Measurements from ENCODE around the gene ANTXRL. TPM values are rescaled to one million over a fixed set of nuclear protein-coding genes. Genes with fewer than 3 reads are reported as not detected.

ANTXRL gene
- total and polyA plus RNA-seq, 2 of the 8 experiments (the other 6 are each of a cell fraction or from before 2014, with no cell fraction given): not detected

DNA sequence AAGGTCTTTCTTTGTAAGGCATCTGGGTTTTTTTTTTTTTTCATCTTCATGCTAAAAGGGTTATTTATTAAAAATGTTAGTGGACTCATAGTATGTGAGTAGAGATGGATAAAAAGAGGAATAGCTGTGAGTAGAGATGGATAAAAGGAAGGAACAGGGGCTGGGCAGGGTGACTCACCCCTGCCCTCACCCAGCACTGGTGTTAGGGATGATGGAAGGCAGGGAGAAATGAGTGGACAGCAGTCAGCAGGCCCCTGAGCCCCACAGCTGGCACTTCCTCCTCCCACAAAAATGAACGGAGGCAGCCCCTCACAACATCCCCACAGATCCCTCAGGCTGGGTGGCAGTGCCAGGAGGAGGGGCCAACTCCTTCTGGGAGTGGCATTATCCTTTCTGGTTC is 39.3 kb downstream of the ANTXRL start:
- Histone ChIP-seq H3K4me3 (ENCODE audit: extremely low read depth in 1 of 4, insufficient read depth in 2 of 4, low read depth in 3 of 4, low read length in 4 of 4) (no peak overlapping the region), H3K27me3 (replicated peaks in 1 of 4; ENCODE audit: control insufficient read depth in 3 of 4, extremely low read depth in 1 of 4, insufficient read depth in 3 of 4, low read length in 3 of 4) (no peaks in the 10 kb centered on the region), H2AFZ (ENCODE audit: low read length) (no peak overlapping the region), H2AK5ac (ENCODE audit: low read depth, low read length) (no peak overlapping the region), H3K56ac (replicated peaks; ENCODE audit: insufficient read length, low read depth, low read length) (no peak overlapping the region), H3K4ac (replicated peaks; ENCODE audit: insufficient read length, low read depth, low read length) (no peak overlapping the region), H3K79me2 (ENCODE audit: control insufficient read depth in 1 of 2, insufficient read depth in 2 of 2, low read length in 2 of 2) (no peaks in the 10 kb centered on the region), H4K91ac (replicated peaks; ENCODE audit: insufficient read length, low read length) (no peak overlapping the region), H3K36me3 (ENCODE audit: control insufficient read depth in 2 of 4, insufficient read depth in 4 of 4, low read length in 3 of 4) (no peaks in the 10 kb centered on the region), H3K4me1 (replicated peaks in 1 of 4; ENCODE audit: control insufficient read depth in 3 of 4, insufficient read depth in 4 of 4, low read length in 3 of 4) (peaks cover 0 to 9% (median 7%) of the 10 kb centered on the region in 4 experiments; a peak in 5 of 7 replicates), H2BK20ac (ENCODE audit: low read length) (no peak overlapping the region), H2BK5ac (ENCODE audit: low read depth, low read length) (no peak overlapping the region), H3K14ac (ENCODE audit: insufficient read length) (no peak overlapping the region), H4K5ac (ENCODE audit: insufficient read length, low read depth, low read length) (no peak overlapping the region), H2BK12ac (ENCODE audit: low read depth, low read length) (no peak overlapping the region), H3K23ac (ENCODE audit: insufficient read length) (no peak overlapping the region), H4K8ac (ENCODE audit: extremely low read depth, insufficient read depth, low read length) (no peak overlapping the region), H3K4me2 (ENCODE audit: insufficient read depth in 1 of 2, low read depth in 2 of 2, low read length in 2 of 2) (no peak overlapping the region), H3K27ac (ENCODE audit: low read depth, low read length) (no peak overlapping the region), H3K9me3 (ENCODE audit: insufficient read depth in 2 of 2, low read depth in 1 of 2, low read length in 1 of 2) (no peaks in the 10 kb centered on the region), H2BK15ac (ENCODE audit: low read length) (no peak overlapping the region), H3K9ac (replicated peaks in 1 of 4; ENCODE audit: extremely low read depth in 1 of 4, low read depth in 3 of 4, low read length in 3 of 4) (no peak overlapping the region), H4K20me1 (replicated peaks in 1 of 2; ENCODE audit: control insufficient read depth in 1 of 2, insufficient read depth in 2 of 2, low read length in 2 of 2) (no peaks in the 10 kb centered on the region), H2BK120ac (replicated peaks; ENCODE audit: low read depth, low read length) (no peak overlapping the region), H3K23me2 (ENCODE audit: low read depth, low read length) (no peaks in the 10 kb centered on the region), H3K18ac (ENCODE audit: extremely low read depth, low read length) (no peak overlapping the region), H3K79me1 (ENCODE audit: low read depth, low read length) (no peaks in the 10 kb centered on the region)
- DNase-seq (ENCODE audit: low read depth in 1 of 2, low spot score in 2 of 2): no peak
- FAIRE-seq: no peak
- CTCF ChIA-PET (ENCODE audit: partially characterized antibody): interaction anchor here (0.8 to 3.4 kb wide), 9 partner anchors 9 to 219 kb away, joined by 3 to 11 read pairs (median 3); no protein-coding TSS in a partner anchor
- WGBS, 2 experiments (ENCODE audit: extremely low coverage in 1 of 2, insufficient coverage in 1 of 2, insufficient read length in 1 of 2, insufficient replicate concordance in 2 of 2, low coverage in 1 of 2, low lambda C conversion rate in 2 of 2, missing lambda C conversion rate in 1 of 2): 85% methylated on average over 1 of the region's 1 CpG; no CpG with 5 or more reads in 1 of the 2 experiments
- TF ChIP-seq E2F6 (IDR thresholded peaks at IDR 0.05): no peak
- no peak for TF ChIP-seq MAFK (IDR thresholded peaks at IDR 0.05; ENCODE audit: low read depth, low read length)
- no peak for TF ChIP-seq KDM5A (IDR thresholded peaks at IDR 0.05; ENCODE audit: low read length)
- no peak for TF ChIP-seq CHD1 (IDR thresholded peaks at IDR 0.05; ENCODE audit: low read depth, low read length)
- no peak for TF ChIP-seq RNF2 (IDR thresholded peaks at IDR 0.05; ENCODE audit: borderline replicate concordance, low read depth, low read length, missing control alignments, poor library complexity, severe bottlenecking)
- no peak for TF ChIP-seq ATF2 (IDR thresholded peaks at IDR 0.05; ENCODE audit: low read length)
- no peak for TF ChIP-seq ASH2L (IDR thresholded peaks at IDR 0.05; ENCODE audit: low read length)
- POLR2A ChIA-PET (ENCODE audit: partially characterized antibody): no interaction called here

Data from H1 (cell line).